Measurements from ENCODE around the gene FAAP20. TPM values are rescaled to one million over a fixed set of nuclear protein-coding genes. Genes with fewer than 3 reads are reported as not detected.

FAAP20 gene
- total and polyA plus RNA-seq, 10 of the 15 experiments (the other 5 are each of a cell fraction or from before 2014, with no cell fraction given) = 0.79 to 91.8 (median 20.9) TPM

DNA sequence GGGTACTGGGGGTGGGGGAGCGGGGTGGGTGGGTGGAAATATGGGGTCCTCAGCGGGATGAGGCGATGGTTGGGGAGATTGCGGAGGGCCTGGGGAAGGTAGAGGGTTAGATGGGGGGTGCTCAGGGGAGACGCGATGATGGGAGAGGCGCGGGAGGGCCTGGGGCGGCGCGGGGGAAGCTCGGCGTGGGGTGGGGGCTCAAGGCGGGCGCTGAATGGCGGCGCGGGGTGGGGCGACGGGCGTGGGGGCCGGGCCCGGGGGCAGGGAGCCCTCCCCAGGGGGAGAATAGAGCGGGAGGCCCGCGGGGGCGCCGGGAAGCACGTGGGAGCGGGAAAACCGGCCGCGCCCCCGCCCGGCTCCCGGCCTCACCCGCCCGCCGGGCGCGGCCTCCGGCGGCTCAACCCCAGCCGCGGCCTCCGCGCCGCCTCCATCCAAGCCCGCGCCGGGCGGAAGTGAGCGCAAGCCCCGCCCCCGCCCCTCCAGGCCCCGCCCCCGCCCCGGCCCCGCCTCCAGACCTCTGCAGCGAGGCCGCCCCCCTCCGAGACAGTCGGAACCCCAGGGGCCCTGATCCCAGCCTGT is at the start of gene FAAP20 (continued):
- TF ChIP-seq, protein P1, sequence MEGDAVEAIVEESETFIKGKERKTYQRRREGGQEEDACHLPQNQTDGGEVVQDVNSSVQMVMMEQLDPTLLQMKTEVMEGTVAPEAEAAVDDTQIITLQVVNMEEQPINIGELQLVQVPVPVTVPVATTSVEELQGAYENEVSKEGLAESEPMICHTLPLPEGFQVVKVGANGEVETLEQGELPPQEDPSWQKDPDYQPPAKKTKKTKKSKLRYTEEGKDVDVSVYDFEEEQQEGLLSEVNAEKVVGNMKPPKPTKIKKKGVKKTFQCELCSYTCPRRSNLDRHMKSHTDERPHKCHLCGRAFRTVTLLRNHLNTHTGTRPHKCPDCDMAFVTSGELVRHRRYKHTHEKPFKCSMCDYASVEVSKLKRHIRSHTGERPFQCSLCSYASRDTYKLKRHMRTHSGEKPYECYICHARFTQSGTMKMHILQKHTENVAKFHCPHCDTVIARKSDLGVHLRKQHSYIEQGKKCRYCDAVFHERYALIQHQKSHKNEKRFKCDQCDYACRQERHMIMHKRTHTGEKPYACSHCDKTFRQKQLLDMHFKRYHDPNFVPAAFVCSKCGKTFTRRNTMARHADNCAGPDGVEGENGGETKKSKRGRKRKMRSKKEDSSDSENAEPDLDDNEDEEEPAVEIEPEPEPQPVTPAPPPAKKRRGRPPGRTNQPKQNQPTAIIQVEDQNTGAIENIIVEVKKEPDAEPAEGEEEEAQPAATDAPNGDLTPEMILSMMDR (IDR thresholded peaks at IDR 0.05 in 2 of 3, conservative IDR thresholded peaks at IDR 0.05 in 1 of 3; ENCODE audit: control insufficient read depth in 2 of 3, extremely low read depth in 1 of 3, insufficient read depth in 1 of 3, low read depth in 3 of 3, low read length in 3 of 3) = no peak
- TF ChIP-seq, protein P2, sequence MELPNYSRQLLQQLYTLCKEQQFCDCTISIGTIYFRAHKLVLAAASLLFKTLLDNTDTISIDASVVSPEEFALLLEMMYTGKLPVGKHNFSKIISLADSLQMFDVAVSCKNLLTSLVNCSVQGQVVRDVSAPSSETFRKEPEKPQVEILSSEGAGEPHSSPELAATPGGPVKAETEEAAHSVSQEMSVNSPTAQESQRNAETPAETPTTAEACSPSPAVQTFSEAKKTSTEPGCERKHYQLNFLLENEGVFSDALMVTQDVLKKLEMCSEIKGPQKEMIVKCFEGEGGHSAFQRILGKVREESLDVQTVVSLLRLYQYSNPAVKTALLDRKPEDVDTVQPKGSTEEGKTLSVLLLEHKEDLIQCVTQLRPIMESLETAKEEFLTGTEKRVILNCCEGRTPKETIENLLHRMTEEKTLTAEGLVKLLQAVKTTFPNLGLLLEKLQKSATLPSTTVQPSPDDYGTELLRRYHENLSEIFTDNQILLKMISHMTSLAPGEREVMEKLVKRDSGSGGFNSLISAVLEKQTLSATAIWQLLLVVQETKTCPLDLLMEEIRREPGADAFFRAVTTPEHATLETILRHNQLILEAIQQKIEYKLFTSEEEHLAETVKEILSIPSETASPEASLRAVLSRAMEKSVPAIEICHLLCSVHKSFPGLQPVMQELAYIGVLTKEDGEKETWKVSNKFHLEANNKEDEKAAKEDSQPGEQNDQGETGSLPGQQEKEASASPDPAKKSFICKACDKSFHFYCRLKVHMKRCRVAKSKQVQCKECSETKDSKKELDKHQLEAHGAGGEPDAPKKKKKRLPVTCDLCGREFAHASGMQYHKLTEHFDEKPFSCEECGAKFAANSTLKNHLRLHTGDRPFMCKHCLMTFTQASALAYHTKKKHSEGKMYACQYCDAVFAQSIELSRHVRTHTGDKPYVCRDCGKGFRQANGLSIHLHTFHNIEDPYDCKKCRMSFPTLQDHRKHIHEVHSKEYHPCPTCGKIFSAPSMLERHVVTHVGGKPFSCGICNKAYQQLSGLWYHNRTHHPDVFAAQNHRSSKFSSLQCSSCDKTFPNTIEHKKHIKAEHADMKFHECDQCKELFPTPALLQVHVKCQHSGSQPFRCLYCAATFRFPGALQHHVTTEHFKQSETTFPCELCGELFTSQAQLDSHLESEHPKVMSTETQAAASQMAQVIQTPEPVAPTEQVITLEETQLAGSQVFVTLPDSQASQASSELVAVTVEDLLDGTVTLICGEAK (IDR thresholded peaks at IDR 0.05; ENCODE audit: borderline replicate concordance) = no peak
- TF ChIP-seq ATF7 (IDR thresholded peaks at IDR 0.05; ENCODE audit: low read depth) (no peak), SMC3 (IDR thresholded peaks at IDR 0.05; ENCODE audit: borderline replicate concordance, low read length) (no peak), HDAC2 (IDR thresholded peaks at IDR 0.05) (no peak), TCF12 (IDR thresholded peaks at IDR 0.05; ENCODE audit: low read depth, low read length) (no peak), SMAD5 (IDR thresholded peaks at IDR 0.05; ENCODE audit: low read depth) (no peak), POU2F2 (IDR thresholded peaks at IDR 0.05; ENCODE audit: borderline replicate concordance, low read depth, low read length) (0 out of 3 replicates have a peak, but pooled peaks have one; percentile 22), GABPA (IDR thresholded peaks at IDR 0.05; ENCODE audit: low read depth) (no peak), KAT2A (conservative IDR thresholded peaks at IDR 0.05; ENCODE audit: control insufficient read depth, low read depth, low read length) (no peak), KLF5 (IDR thresholded peaks at IDR 0.05; ENCODE audit: partially characterized antibody) (no peak)
- TF ChIP-seq, protein P3, sequence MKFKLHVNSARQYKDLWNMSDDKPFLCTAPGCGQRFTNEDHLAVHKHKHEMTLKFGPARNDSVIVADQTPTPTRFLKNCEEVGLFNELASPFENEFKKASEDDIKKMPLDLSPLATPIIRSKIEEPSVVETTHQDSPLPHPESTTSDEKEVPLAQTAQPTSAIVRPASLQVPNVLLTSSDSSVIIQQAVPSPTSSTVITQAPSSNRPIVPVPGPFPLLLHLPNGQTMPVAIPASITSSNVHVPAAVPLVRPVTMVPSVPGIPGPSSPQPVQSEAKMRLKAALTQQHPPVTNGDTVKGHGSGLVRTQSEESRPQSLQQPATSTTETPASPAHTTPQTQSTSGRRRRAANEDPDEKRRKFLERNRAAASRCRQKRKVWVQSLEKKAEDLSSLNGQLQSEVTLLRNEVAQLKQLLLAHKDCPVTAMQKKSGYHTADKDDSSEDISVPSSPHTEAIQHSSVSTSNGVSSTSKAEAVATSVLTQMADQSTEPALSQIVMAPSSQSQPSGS (IDR thresholded peaks at IDR 0.05; ENCODE audit: low read length) = no peak
- TF ChIP-seq, protein P4, sequence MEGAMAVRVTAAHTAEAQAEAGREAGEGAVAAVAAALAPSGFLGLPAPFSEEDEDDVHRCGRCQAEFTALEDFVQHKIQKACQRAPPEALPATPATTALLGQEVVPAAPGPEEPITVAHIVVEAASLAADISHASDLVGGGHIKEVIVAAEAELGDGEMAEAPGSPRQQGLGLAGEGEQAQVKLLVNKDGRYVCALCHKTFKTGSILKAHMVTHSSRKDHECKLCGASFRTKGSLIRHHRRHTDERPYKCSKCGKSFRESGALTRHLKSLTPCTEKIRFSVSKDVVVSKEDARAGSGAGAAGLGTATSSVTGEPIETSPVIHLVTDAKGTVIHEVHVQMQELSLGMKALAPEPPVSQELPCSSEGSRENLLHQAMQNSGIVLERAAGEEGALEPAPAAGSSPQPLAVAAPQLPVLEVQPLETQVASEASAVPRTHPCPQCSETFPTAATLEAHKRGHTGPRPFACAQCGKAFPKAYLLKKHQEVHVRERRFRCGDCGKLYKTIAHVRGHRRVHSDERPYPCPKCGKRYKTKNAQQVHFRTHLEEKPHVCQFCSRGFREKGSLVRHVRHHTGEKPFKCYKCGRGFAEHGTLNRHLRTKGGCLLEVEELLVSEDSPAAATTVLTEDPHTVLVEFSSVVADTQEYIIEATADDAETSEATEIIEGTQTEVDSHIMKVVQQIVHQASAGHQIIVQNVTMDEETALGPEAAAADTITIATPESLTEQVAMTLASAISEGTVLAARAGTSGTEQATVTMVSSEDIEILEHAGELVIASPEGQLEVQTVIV (IDR thresholded peaks at IDR 0.05; ENCODE audit: borderline replicate concordance, partially characterized antibody) = no peak
- TF ChIP-seq, protein P5, sequence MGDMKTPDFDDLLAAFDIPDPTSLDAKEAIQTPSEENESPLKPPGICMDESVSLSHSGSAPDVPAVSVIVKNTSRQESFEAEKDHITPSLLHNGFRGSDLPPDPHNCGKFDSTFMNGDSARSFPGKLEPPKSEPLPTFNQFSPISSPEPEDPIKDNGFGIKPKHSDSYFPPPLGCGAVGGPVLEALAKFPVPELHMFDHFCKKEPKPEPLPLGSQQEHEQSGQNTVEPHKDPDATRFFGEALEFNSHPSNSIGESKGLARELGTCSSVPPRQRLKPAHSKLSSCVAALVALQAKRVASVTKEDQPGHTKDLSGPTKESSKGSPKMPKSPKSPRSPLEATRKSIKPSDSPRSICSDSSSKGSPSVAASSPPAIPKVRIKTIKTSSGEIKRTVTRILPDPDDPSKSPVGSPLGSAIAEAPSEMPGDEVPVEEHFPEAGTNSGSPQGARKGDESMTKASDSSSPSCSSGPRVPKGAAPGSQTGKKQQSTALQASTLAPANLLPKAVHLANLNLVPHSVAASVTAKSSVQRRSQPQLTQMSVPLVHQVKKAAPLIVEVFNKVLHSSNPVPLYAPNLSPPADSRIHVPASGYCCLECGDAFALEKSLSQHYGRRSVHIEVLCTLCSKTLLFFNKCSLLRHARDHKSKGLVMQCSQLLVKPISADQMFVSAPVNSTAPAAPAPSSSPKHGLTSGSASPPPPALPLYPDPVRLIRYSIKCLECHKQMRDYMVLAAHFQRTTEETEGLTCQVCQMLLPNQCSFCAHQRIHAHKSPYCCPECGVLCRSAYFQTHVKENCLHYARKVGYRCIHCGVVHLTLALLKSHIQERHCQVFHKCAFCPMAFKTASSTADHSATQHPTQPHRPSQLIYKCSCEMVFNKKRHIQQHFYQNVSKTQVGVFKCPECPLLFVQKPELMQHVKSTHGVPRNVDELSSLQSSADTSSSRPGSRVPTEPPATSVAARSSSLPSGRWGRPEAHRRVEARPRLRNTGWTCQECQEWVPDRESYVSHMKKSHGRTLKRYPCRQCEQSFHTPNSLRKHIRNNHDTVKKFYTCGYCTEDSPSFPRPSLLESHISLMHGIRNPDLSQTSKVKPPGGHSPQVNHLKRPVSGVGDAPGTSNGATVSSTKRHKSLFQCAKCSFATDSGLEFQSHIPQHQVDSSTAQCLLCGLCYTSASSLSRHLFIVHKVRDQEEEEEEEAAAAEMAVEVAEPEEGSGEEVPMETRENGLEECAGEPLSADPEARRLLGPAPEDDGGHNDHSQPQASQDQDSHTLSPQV (IDR thresholded peaks at IDR 0.05) = no peak

Measured in GM12878 (cell line).